Fibroblast of skin of scalp (primary cell): ENCODE data around the gene BRINP2.

Experiments used
- DNase-seq: peaks from one replicate; pipeline ENCODE4 v3.0.0-alpha.2; 2013

The BRINP2 gene

DNA sequence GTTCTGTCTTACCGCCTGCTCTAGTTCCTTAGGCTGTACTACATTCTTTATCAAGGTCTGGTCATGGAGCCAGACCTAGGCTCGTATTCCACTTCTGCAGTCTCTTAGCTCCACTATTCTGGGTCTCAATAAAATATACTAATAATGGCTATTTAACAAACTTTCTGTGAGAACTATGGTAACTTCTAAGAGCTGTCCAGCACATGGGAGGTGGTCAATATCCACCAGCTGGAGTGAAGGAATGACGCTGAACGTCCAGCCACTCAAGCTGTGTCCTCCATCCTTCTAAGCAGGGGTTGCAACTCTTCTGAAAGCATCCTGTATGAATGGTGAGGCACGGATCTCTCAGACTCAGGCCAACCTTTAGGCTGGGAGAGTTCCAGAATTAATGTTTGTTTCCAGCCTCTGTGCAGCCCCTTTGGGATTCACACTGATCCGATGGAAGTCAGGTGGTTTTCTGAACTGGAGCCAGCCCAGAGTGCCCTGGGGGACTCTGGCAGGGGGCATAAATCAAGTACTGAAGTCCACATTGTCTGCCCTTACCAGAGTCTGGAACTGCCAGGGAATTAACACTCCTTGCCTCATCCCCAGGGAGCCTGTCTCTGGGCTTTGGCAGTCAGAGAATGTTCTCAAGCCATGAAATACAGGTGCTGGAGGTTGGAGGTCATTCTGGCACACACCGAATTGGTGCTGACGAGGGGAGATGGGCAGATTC, 57.4 kb downstream of the BRINP2 start:
- DNase-seq: no peak

DNA sequence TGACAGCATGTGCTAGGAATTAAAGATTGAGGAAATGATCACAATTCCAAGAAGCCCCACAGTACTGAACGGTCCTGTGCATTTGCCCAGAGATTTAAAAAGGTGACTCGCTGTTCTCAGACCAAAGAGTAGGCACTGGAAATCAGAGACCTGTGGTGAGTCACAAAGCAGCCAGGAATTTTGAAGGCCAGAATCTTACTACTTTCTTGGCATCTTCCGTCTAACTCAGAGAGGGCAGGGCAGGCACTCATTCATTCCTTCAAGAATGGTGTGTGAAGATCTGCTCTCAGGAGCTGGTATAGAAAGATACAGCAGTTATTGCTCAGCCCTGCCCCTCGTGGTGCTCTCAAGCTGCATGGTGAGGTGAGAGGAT, 57.9 kb downstream of the BRINP2 start:
- peak; percentile 14 for DNase-seq

DNA sequence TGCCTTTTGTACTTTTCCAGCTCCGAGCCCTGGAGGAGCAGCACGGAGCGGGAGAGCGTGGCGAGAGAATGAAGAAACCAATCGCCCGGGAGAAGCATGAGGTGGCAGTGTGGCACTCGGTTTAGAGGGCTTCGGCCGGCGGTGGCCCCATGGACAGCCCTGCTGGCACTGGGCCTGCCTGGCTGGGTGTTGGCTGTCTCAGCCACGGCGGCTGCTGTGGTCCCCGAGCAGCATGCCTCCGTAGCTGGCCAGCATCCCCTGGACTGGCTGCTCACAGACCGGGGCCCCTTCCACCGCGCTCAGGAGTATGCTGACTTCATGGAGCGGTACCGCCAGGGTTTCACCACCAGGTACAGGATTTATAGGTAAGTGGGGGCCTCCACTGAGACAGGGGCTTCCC, 59.0 kb downstream of the BRINP2 start:
- DNase-seq: no peak

DNA sequence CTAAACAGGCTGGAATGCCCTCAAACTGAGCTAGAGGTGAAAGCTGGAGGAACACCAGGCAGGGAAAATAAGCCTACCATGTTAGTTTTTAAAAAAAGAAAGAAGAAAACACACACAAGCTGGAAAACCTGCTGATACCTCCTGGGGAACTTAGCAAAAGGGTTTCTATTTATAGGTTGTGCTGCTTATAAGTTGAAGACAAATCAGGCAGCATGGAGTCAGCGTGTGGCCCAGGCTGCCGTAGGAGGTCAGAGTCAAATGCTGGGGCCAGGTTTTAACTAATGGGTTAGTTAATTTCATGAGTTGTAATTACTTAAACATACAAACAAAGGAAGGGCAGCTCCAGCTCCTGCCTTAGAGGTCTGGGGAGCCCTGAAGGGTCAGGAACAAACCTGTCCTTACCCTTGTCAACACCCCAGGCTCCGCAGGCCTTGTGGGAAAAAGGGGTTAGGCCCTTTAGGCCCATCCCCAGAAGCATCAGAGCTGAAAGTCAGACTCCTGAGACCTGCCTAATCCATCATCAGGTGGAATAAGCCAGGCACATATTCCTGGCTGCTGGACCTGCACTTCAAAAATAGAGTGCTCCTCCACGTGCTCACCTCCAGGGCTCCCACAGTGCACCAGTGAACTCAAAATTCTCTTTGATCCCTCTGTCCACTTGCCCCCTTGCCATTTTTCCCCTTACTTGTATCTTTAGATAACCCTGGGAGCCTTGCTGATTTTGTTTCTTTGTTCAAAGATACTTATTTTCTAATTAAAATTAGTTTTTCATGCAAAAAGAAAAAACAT, 59.7 kb downstream of the BRINP2 start:
- no peak for DNase-seq

GRCh38 chr1:177235350-177235749, 64.6 kb downstream of the BRINP2 start:
- no peak for DNase-seq

- DNase-seq: no peak
Measured at GRCh38 chr1:177236962-177237361, 66.2 kb downstream of the BRINP2 start.

DNA sequence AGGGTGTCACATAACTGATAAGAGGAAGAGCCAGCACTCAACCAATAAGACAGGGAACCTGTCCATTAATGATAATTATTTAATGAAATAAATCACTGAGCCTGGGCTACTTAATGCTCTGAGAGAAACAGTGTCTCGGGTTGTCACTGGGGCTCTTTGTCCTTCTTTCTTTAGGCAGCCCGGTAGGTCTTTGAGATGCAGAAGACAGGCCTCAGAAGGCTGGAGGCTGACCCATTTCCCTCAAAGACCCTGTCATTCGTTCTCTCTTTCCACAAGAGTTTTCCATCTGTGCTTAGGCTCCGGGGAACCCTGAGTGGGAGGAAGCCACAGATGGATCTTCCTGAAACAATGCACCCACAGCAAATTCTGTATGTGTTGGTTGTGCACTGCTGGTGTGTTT, 68.2 kb downstream of the BRINP2 start:
- no peak for DNase-seq

DNA sequence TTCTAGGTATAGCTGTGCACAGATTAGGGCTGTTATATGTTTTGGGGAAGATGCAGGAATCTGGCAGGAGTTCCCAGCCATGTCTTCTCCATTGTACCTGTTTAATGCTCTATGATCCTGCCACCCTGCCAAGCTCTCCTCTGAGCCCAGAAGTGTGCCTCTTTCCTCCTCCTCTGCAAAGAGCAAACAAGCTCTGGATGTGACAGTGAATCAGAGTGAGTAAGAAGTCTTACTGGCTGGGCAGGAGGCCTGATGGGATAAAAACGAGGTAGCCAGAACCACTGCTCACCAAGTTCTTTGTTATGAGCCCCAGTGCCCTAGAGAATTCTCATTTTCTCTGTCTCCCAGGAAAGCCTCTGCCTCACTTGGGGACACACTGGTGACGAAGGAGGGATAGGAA, 69.0 kb downstream of the BRINP2 start:
- no peak for DNase-seq

- no peak for DNase-seq
Measured at GRCh38 chr1:177243773-177244172, 73.0 kb downstream of the BRINP2 start.

DNA sequence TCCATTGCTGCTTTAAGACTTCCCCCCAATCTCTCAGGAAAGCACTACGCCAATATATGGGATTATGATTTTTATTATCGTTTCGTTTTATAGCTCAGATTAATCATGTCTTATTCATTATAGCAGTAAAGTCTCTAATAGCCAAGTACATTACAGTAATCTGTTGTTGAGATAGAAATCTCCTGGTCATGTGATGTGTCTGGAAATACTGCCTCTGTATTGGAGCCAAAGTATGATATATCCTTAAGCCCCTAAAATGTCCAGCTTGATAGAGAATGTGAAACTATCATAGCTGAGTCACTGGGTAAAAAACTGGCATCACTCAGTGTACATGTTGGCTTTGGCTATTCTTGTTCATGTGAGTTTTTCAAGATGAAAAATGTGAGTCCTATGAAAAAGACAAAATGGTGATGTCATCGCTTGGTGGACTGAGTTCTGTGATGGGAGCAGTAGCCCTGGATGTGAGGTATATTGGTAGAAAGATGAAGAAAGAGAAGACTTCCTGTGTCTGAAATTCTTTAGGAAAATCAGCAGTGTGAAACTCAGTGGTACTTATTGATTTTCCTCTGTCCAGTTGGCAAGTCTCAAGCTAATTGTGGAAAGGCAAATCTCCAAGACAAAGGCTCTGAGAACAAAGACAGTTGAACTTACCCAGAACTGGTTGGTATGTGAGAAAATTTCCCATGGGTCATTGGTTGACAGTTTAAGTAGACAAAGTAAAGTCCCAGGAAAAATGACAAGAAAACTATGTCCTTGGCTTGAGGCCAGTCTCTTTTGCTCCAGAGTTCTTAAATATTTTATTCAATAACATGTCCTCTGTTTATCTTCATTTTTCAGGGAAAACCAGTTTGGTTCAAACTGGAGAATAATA, 76.2 kb downstream of the BRINP2 start:
- DNase-seq: no peak

- DNase-seq: no peak
Measured at GRCh38 chr1:177247623-177248176, 76.9 kb downstream of the BRINP2 start.

DNA sequence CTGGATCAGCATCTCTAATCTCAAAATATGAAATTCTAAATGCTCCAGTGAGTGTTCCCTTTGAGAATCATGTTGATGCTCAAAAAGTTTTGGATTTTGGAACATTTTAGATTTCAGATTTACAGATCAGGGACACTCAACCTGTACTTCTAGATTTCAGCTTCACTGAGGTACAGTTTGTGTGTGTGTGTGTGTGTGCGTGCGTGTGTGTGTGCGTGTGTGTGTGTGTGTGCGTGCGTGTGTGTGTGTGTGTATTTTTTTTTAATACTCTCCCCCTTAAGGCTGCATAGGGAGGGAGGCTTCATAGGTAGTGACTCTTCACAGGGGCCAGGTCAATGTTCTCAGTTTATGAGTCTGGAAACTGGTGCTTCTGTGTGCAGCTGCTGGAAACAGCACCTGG, 77.5 kb downstream of the BRINP2 start:
- DNase-seq: no peak

- DNase-seq: no peak
Measured at GRCh38 chr1:177249231-177249630, 78.5 kb downstream of the BRINP2 start.

DNA sequence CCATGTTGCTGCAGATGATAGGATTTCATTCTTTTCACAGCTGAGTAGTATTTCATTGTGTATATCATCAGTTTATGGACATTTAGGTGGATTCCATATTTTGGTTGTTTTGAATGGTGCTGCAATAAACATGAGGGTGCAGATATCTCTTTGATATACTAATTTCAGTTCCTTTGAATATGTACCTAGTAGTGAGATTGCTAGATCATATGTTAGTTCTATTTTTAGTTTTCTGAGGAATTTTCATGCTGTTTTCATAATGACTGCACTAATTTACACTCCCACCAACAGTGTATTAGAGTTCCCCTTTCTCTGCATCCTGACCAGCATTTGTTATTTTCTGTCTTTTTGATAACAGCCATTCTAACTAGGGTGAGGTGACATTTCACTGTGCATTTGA, 82.1 kb downstream of the BRINP2 start:
- no peak for DNase-seq

- DNase-seq: no peak
Measured at GRCh38 chr1:177255411-177255810, 84.7 kb downstream of the BRINP2 start.

DNA sequence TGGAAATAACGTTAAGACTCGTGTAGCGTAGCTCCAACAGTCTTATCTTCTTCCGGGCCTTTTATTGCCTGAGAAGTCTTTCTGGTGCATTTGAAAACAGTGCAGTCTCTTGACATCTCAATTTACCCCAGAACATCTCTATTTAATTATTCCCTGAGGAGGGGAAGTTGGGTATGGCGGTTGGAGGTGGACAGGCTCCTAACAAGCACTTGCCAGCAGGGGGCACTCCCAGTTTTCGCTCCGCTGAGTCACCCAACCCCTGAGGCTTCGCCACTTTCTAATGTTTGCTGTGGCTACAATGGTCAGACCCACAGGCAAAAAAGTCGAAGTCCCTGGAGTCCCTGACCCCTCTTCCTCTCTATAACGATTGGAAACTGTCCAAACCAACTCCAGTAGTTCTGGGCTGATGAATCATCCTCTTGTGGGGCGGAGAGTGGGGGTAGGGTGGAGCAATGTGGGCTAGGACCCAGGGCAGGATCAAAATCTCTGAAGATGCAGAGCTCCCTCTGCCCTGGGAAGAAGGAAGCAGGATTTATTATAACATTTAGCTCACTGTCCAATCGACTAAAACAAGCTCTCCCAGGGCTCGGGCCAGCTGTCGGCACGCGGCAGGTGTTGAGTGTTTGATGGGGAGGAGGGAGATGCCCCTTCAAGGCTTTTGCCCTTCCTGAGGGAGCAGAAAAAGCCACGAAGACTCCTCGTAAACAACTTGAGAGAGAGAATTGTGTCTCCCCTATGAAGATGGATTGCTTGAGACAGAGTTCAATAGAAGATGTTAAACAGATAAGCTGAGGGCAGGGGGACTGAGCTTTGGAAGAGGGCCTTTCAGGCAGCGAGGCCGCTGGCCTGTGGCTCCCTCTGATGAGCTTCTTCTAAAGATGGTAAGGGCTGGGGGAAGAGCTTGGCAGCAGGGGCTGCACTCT, 85.7 kb downstream of the BRINP2 start:
- peak; percentile 93 for DNase-seq

- DNase-seq: no peak
Measured at GRCh38 chr1:177257128-177257527, 86.4 kb downstream of the BRINP2 start.

GRCh38 chr1:177257576-177257975, 86.8 kb downstream of the BRINP2 start:
- DNase-seq: no peak

GRCh38 chr1:177270863-177271262, 100.1 kb downstream of the BRINP2 start:
- DNase-seq: no peak

GRCh38 chr1:177273141-177273540, 102.4 kb downstream of the BRINP2 start:
- no peak for DNase-seq

GRCh38 chr1:177274687-177275211, 104.0 kb downstream of the BRINP2 start:
- DNase-seq: peak; percentile 79

GRCh38 chr1:177275736-177276135, 105.0 kb downstream of the BRINP2 start:
- DNase-seq: no peak
